HepG2 (cell line): ENCODE data around the gene CBFA2T2. TPM values are rescaled to one million over a fixed set of nuclear protein-coding genes. Genes with fewer than 3 reads are reported as not detected.

Experiments used
- ATAC-seq: fragments of 200-7000 bp; cut with Tn5 transposase; 3 replicates; pipeline ENCODE4 v1.9.1; 2020; ENCODE audit warnings: mild to moderate bottlenecking, moderate library complexity
- BruUV-seq: library from RNA; stranded (reverse); fragments of 400-500 nt; replicated peaks from 2 replicates; lab custom pipeline; 2021; lab: Mats Ljungman, UMichigan
- CTCF ChIA-PET: fragments of 300-600 bp; formaldehyde crosslinking; extraction: SDS; loops from one replicate; lab custom pipeline; 2021; ENCODE audit warnings: low total read pairs, inconsistent platforms, low intra/inter-chr PET ratio; lab: Yijun Ruan, JAX
- POLR2A ChIA-PET: fragments of 350-600 bp; sonication (Branson Sonifier 250); formaldehyde crosslinking; loops from one replicate; lab custom pipeline; 2020; ENCODE audit warnings: antibody characterized with exemption, inconsistent platforms; lab: Yijun Ruan, JAX
- DNase-seq: peaks from one replicate; pipeline ENCODE4 v3.0.0-alpha.2; 2015; ENCODE audit warnings: low spot score
- FAIRE-seq: peaks from 3 replicates; lab custom pipeline; 2011; peaks lifted over from hg19 to GRCh38; lab: Jason Lieb, UNC
- H2AFZ ChIP-seq: one replicate; pipeline ENCODE4 v1.6.1; 2011; ENCODE audit warnings: low read length, inconsistent platforms
- H3K27ac ChIP-seq: fragments of 300-600 bp; 3 replicates; pipeline ENCODE4 v1.8.0; 2011; ENCODE audit warnings: mixed run types, mild to moderate bottlenecking, mixed read lengths, low read length, inconsistent platforms; ENCODE audit not compliant: insufficient read depth; ENCODE audit errors: extremely low read length
- H3K27me3 ChIP-seq, 2 experiments: fragments of 200-600 bp in 1 of 2; 2 replicates in 1 of 2; 3 replicates in 1 of 2; pipeline versions ENCODE4 v1.6.0 to v1.8.0; 2011; ENCODE audit warnings: low read length in 2 of 2, mild to moderate bottlenecking in 2 of 2, moderate library complexity in 2 of 2, inconsistent platforms in 1 of 2; ENCODE audit not compliant: insufficient read depth in 2 of 2, control insufficient read depth in 1 of 2
- H3K36me3 ChIP-seq, 2 experiments: fragments of 200-600 bp in 1 of 2; replicated peaks in 1 of 2; 2 replicates in 1 of 2; 3 replicates in 1 of 2; pipeline versions ENCODE4 v1.5.1 to v1.8.0; 2011; ENCODE audit warnings: low read length in 2 of 2, inconsistent platforms in 1 of 2; ENCODE audit not compliant: insufficient read depth in 2 of 2, control insufficient read depth in 1 of 2
- H3K4me1 ChIP-seq: 2 replicates; pipeline ENCODE4 v1.5.1; 2012; ENCODE audit warnings: low read length, inconsistent platforms; ENCODE audit not compliant: insufficient read depth
- H3K4me2 ChIP-seq: 2 replicates; pipeline ENCODE4 v1.6.0; 2011; ENCODE audit warnings: low read depth, low read length, inconsistent platforms
- H3K4me3 ChIP-seq, 3 experiments: fragments of 200-600 bp in 1 of 3; sonication (generic), shearing (Covaris generic) in 1 of 3; replicated peaks in 1 of 3; 2 replicates each; pipeline ENCODE4 v1.5.1; 2011 to 2016; ENCODE audit warnings: low read length in 3 of 3, inconsistent platforms in 2 of 3, low read depth in 2 of 3, mild to moderate bottlenecking in 2 of 3, control low read depth in 1 of 3, mixed read lengths in 1 of 3; ENCODE audit not compliant: insufficient read depth in 1 of 3
- H3K79me2 ChIP-seq: one replicate; pipeline ENCODE4 v1.6.1; 2011; ENCODE audit warnings: low read length, inconsistent platforms; ENCODE audit not compliant: insufficient read depth
- H3K9ac ChIP-seq: 2 replicates; pipeline ENCODE4 v1.6.0; 2011; ENCODE audit warnings: mild to moderate bottlenecking, low read depth, low read length, inconsistent platforms; ENCODE audit not compliant: insufficient read depth
- H3K9me3 ChIP-seq: 2 replicates; pipeline ENCODE4 v1.5.1; 2012; ENCODE audit warnings: mild to moderate bottlenecking, low read length
- H4K20me1 ChIP-seq: 2 replicates; pipeline ENCODE4 v1.6.0; 2011; ENCODE audit warnings: inconsistent platforms, mild to moderate bottlenecking, low read length, moderate library complexity; ENCODE audit not compliant: insufficient read depth
- ATF7-NPFF ChIP-seq: sonication (generic); formaldehyde crosslinking; IDR thresholded peaks from 2 replicates; pipeline ENCODE4 v1.8.1; 2023; ENCODE audit warnings: mild to moderate bottlenecking, low read depth, missing genetic modification reagents, moderate library complexity
- BHLHE40 ChIP-seq: IDR thresholded peaks from 2 replicates; pipeline ENCODE4 v1.6.1; 2011; ENCODE audit warnings: low read length, improper control_type of control experiment
- CREBL2 ChIP-seq: sonication (generic); formaldehyde crosslinking; IDR thresholded peaks from 2 replicates; pipeline ENCODE4 v1.8.1; 2023; ENCODE audit warnings: missing genetic modification reagents, mild to moderate bottlenecking, borderline replicate concordance
- DNMT3B ChIP-seq: conservative IDR thresholded peaks from 2 replicates; pipeline ENCODE4 v1.6.1; 2016; ENCODE audit warnings: missing biosample characterization, control low read depth
- EZH2 ChIP-seq: conservative IDR thresholded peaks from 2 replicates; pipeline ENCODE4 v1.6.1; 2012; ENCODE audit warnings: mild to moderate bottlenecking, low read depth, low read length, moderate library complexity
- IRX3 ChIP-seq: sonication (generic); formaldehyde crosslinking; IDR thresholded peaks from 2 replicates; pipeline ENCODE4 v1.8.1; 2023; ENCODE audit warnings: mild to moderate bottlenecking, low read depth, missing genetic modification reagents, borderline replicate concordance
- MAFK ChIP-seq, 2 experiments: IDR thresholded peaks in 1 of 2; conservative IDR thresholded peaks in 1 of 2; 2 replicates each; pipeline ENCODE4 v1.6.1; 2011; ENCODE audit warnings: improper control_type of control experiment in 2 of 2, low read length in 2 of 2
- MIER3 ChIP-seq: IDR thresholded peaks from 2 replicates; pipeline ENCODE4 v1.6.1; 2016; ENCODE audit warnings: missing compliant biosample characterization, borderline replicate concordance
- MNT ChIP-seq: fragments of 450-650 bp; IDR thresholded peaks from 2 replicates; pipeline ENCODE4 v1.6.1; 2016
- NCOA5 ChIP-seq: sonication (generic); formaldehyde crosslinking; IDR thresholded peaks from 2 replicates; pipeline ENCODE4 v1.4.0; 2020; ENCODE audit warnings: missing genetic modification reagents
- NR2F6 ChIP-seq, 2 experiments: IDR thresholded peaks; 2 replicates each; pipeline ENCODE4 v1.6.1; 2016; ENCODE audit warnings: antibody characterized with exemption in 1 of 2, mild to moderate bottlenecking in 1 of 2
- RAD21 ChIP-seq: fragments of 450-650 bp; formaldehyde crosslinking; IDR thresholded peaks from 2 replicates; pipeline ENCODE4 v1.5.0; 2020; ENCODE audit warnings: mild to moderate bottlenecking
- REL ChIP-seq: sonication (generic); formaldehyde crosslinking; conservative IDR thresholded peaks from 2 replicates; pipeline ENCODE4 v1.8.0; 2022; ENCODE audit warnings: mild to moderate bottlenecking, missing genetic modification reagents, moderate library complexity
- SP1 ChIP-seq, 2 experiments: fragments of 450-650 bp in 1 of 2; sonication (generic) in 1 of 2; formaldehyde crosslinking in 1 of 2; IDR thresholded peaks; 2 replicates each; pipeline versions ENCODE4 v1.4.0 to v1.6.1; 2016 to 2020; ENCODE audit warnings: missing genetic modification reagents in 1 of 2
- STAT5B ChIP-seq: sonication (generic); formaldehyde crosslinking; IDR thresholded peaks from 2 replicates; pipeline ENCODE4 v1.4.0; 2020; ENCODE audit warnings: missing genetic modification reagents
- THAP11 ChIP-seq: IDR thresholded peaks from 2 replicates; pipeline ENCODE4 v1.6.1; 2016; ENCODE audit warnings: missing biosample characterization, missing genetic modification reagents
- ZNF17 ChIP-seq: sonication (generic); formaldehyde crosslinking; IDR thresholded peaks from 2 replicates; pipeline ENCODE4 v1.5.0; 2020; ENCODE audit warnings: mild to moderate bottlenecking, missing genetic modification reagents
- ZNF230 ChIP-seq: sonication (generic); formaldehyde crosslinking; IDR thresholded peaks from 2 replicates; pipeline ENCODE4 v1.4.0; 2020; ENCODE audit warnings: mild to moderate bottlenecking, missing genetic modification reagents
- ZNF296 ChIP-seq: sonication (generic); formaldehyde crosslinking; conservative IDR thresholded peaks from 2 replicates; pipeline ENCODE4 v1.5.0; 2020; ENCODE audit warnings: mild to moderate bottlenecking, missing genetic modification reagents
- ZNF850 ChIP-seq: sonication (generic); formaldehyde crosslinking; conservative IDR thresholded peaks from 2 replicates; pipeline ENCODE4 v1.9.0; 2021; ENCODE audit warnings: mild to moderate bottlenecking, missing genetic modification reagents
- WGBS: methylation state at CpG from one replicate; pipeline ENCODE4 v1.1.6; 2017; ENCODE audit warnings: low lambda C conversion rate; 5-methylcytosine and 5-hydroxymethylcytosine counted together
- in situ Hi-C: cut with HindIII; loops from 2 replicates; pipeline ENCODE4 v1.10.0; 2017; ENCODE audit warnings: low pct_unique_long_range_greater_than_20kb; ENCODE audit not compliant: extremely low pct_ligation_motif_present
- intact Hi-C: fragments of 100-400 bp; cut with micrococcal nuclease; formaldehyde crosslinking; loops from one replicate; pipeline ENCODE4 v1.10.0; 2022; ENCODE audit not compliant: unreplicated experiment
- polyA plus RNA-seq, 8 experiments: library from polyadenylated mRNA; depleted of rRNA in 3 of 8; stranded (reverse) in 7 of 8; unstranded in 1 of 8; fragments of >200 nt; fragmentation: Illumina TruSeq in 4 of 8; extraction: Trizol in 4 of 8; gene quantifications; 2 replicates each; pipeline versions ENCODE4 v1.2.1 to v1.2.3, GENCODE V29; 2011 to 2016; ENCODE audit warnings: low read depth in 4 of 8, missing spikeins in 1 of 8, mixed read lengths in 1 of 8; ENCODE audit not compliant: insufficient read depth in 1 of 8
- total RNA-seq, 5 experiments: library from RNA; depleted of rRNA; stranded (reverse); fragments of >200 nt; fragmentation: Illumina TruSeq; extraction: Trizol; gene quantifications; 2 replicates each; pipeline ENCODE4 v1.2.3, GENCODE V29; 2016; ENCODE audit warnings: low read depth in 1 of 5
- TF ChIP-seq, protein P1 (sequence below): sonication (generic); formaldehyde crosslinking; IDR thresholded peaks from 2 replicates; pipeline ENCODE4 v1.4.0; 2020; ENCODE audit warnings: mild to moderate bottlenecking, missing genetic modification reagents
- TF ChIP-seq, protein P2 (sequence below): sonication (generic); formaldehyde crosslinking; IDR thresholded peaks from 2 replicates; pipeline ENCODE4 v1.8.0; 2022; ENCODE audit warnings: mild to moderate bottlenecking, missing genetic modification reagents, borderline replicate concordance

The CBFA2T2 gene
- total and polyA plus RNA-seq, 2 of the 13 experiments (the other 11 are each of a cell fraction or from before 2014, with no cell fraction given), result 6.3 to 21.2 TPM

DNA sequence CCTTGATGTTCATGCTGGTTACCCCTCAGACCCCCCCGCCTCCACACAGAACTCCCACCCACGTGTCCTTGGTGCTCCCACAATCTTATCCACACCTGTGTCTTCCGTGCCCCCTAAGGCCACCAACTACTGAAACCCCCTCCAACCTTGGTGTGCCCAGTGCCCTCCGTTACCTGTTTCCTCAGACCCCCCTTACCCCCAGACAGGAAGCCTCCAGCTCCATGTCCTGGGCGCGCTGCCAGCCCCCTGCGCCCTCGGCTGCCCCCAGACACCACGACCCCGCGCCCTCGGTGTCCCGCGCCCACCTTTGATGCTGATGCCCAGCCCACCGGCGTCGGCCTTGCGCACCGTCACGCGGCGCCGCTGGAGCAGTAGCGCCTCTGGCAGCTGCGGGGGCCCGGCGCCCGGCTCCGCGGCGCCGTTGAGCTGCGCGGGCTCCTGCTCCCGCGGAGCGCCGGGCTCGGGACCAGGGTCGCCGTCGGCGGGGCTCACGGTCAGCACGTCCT lies 46.8 kb upstream of the CBFA2T2 start:
- Histone ChIP-seq H3K9me3 (no peaks in the 10 kb centered on the region), H3K79me2 (no peaks in the 10 kb centered on the region), H3K9ac (peak overlapping the region; percentile 66), H3K4me1 (peaks cover 54% of the 10 kb centered on the region), H3K27ac (no peak overlapping the region), H3K4me3 (peak overlapping the region; percentile 64 to 95 (median 72)), H4K20me1 (no peaks in the 10 kb centered on the region), H3K36me3 (no peaks in the 10 kb centered on the region; a peak in 1 of 5 replicates), H3K27me3 (peaks cover 0 to 10% of the 10 kb centered on the region in 2 experiments; a peak in 2 of 5 replicates), H3K4me2 (peak overlapping the region; percentile 97), H2AFZ (no peak overlapping the region)
- FAIRE-seq (no peak), ATAC-seq (peak; percentile 19), DNase-seq (no peak)
- intact Hi-C loops, result loop anchor here (1.0 to 10.0 kb wide), 3 partner anchors 42 to 292 kb away; partner anchors contain the start of genes CDK5RAP1 and ZNF341
- BruUV-seq, result no TSS peak
- ChIA-PET POLR2A (interaction anchor here (0.6 to 4.4 kb wide), 19 partner anchors 12 to 669 kb away, joined by 3 to 36 read pairs (median 4); partner anchors contain the start of genes CBFA2T2, CDK5RAP1, EIF2S2 and RALY), CTCF (no interaction called here)
- WGBS, result 2% methylated on average over 37 of the region's 45 CpGs
- in situ Hi-C loops, result no loop called here
- TF ChIP-seq ATF7-NPFF (CRISPR knock-in tag), result no peak
- no peak for TF ChIP-seq MAFK (conservative IDR thresholded peaks at IDR 0.05 in 1 of 2, IDR thresholded peaks at IDR 0.05 in 1 of 2; ENCODE audit: low read length in 2 of 2)
- no peak for TF ChIP-seq ZNF296 (CRISPR knock-in tag)
- TF ChIP-seq BHLHE40, result no peak
- TF ChIP-seq, protein P1, sequence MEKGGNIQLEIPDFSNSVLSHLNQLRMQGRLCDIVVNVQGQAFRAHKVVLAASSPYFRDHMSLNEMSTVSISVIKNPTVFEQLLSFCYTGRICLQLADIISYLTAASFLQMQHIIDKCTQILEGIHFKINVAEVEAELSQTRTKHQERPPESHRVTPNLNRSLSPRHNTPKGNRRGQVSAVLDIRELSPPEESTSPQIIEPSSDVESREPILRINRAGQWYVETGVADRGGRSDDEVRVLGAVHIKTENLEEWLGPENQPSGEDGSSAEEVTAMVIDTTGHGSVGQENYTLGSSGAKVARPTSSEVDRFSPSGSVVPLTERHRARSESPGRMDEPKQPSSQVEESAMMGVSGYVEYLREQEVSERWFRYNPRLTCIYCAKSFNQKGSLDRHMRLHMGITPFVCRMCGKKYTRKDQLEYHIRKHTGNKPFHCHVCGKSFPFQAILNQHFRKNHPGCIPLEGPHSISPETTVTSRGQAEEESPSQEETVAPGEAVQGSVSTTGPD (CRISPR knock-in tag), result no peak
- TF ChIP-seq ZNF850 (CRISPR knock-in tag), result no peak
- TF ChIP-seq ZNF230 (CRISPR knock-in tag), result no peak
- 0 out of 2 replicates have a peak, but pooled peaks have one; percentile 21 for TF ChIP-seq IRX3 (CRISPR knock-in tag)
- TF ChIP-seq, protein P2, sequence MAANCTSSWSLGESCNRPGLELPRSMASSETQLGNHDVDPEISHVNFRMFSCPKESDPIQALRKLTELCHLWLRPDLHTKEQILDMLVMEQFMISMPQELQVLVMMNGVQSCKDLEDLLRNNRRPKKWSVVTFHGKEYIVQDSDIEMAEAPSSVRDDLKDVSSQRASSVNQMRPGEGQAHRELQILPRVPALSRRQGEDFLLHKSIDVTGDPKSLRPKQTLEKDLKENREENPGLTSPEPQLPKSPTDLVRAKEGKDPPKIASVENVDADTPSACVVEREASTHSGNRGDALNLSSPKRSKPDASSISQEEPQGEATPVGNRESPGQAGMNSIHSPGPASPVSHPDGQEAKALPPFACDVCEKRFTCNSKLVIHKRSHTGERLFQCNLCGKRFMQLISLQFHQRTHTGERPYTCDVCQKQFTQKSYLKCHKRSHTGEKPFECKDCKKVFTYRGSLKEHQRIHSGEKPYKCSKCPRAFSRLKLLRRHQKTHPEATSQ, result no peak
- no peak for TF ChIP-seq NCOA5 (CRISPR knock-in tag)
- no peak for TF ChIP-seq NR2F6 (IDR thresholded peaks at IDR 0.05)
- TF ChIP-seq NR2F6 (CRISPR knock-in tag; IDR thresholded peaks at IDR 0.05), result no peak
- TF ChIP-seq RAD21 (CRISPR knock-in tag), result no peak
- no peak for TF ChIP-seq SP1 (IDR thresholded peaks at IDR 0.05)
- TF ChIP-seq SP1 (CRISPR knock-in tag; IDR thresholded peaks at IDR 0.05), result no peak
- no peak for TF ChIP-seq THAP11 (CRISPR knock-in tag)
- TF ChIP-seq CREBL2 (CRISPR knock-in tag), result no peak
- TF ChIP-seq EZH2, result no peak
- TF ChIP-seq STAT5B, result 0 out of 2 replicates have a peak, but pooled peaks have one; percentile 30
- TF ChIP-seq DNMT3B (CRISPR knock-in tag), result no peak
- no peak for TF ChIP-seq REL (CRISPR knock-in tag)
- TF ChIP-seq ZNF17 (CRISPR knock-in tag), result no peak
- TF ChIP-seq MNT, result peak; percentile 26; the same call in 1 of the 2 replicates
- TF ChIP-seq MIER3 (CRISPR knock-in tag), result no peak
